ENCODE data around the gene MAB21L1. TPM values are rescaled to one million over a fixed set of nuclear protein-coding genes. Genes with fewer than 3 reads are reported as not detected.

Gene MAB21L1
- polyA plus RNA-seq, 2 of the 4 experiments (the other 2 are of a cell fraction) = not detected

DNA sequence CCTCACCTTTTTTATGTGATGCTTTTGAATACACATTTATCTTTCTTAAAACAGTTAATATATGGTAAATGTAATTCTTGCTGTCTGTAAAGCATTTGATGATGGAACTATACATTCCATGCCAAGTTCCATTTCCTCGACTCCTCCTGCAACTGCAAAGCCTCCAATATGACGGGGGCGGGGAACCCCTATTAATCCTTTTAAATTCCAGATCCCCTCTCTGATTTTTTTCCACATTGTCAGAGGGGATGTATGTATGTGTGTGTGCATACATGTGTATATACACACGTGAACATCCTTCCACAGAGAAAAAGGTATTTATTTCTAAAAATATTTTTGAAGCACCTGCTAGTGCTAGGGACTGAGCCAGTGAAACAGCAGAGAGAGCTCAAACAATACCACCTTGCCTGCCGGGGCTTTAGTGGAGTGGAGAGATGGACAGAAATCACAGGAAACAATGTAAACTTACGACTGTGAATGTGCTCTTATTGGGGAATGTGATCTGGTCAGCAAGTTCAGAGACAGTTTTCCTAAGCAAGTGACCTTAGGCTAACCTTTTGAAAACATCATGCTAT, 25.3 kb upstream of the MAB21L1 start:
- no peaks in the 10 kb centered on the region for H3K4me1 ChIP-seq
- H3K4me2 ChIP-seq = no peak overlapping the region
- no peak overlapping the region for H3K4me3 ChIP-seq
- FAIRE-seq (no peak), ATAC-seq (no peak), DNase-seq (ENCODE audit: low read depth in 1 of 2, low spot score in 1 of 2) (no peak)
- H3K27ac ChIP-seq = no peak overlapping the region
- ChIA-PET POLR2A (no interaction called here), CTCF (no interaction called here)
- TF ChIP-seq, protein P1, sequence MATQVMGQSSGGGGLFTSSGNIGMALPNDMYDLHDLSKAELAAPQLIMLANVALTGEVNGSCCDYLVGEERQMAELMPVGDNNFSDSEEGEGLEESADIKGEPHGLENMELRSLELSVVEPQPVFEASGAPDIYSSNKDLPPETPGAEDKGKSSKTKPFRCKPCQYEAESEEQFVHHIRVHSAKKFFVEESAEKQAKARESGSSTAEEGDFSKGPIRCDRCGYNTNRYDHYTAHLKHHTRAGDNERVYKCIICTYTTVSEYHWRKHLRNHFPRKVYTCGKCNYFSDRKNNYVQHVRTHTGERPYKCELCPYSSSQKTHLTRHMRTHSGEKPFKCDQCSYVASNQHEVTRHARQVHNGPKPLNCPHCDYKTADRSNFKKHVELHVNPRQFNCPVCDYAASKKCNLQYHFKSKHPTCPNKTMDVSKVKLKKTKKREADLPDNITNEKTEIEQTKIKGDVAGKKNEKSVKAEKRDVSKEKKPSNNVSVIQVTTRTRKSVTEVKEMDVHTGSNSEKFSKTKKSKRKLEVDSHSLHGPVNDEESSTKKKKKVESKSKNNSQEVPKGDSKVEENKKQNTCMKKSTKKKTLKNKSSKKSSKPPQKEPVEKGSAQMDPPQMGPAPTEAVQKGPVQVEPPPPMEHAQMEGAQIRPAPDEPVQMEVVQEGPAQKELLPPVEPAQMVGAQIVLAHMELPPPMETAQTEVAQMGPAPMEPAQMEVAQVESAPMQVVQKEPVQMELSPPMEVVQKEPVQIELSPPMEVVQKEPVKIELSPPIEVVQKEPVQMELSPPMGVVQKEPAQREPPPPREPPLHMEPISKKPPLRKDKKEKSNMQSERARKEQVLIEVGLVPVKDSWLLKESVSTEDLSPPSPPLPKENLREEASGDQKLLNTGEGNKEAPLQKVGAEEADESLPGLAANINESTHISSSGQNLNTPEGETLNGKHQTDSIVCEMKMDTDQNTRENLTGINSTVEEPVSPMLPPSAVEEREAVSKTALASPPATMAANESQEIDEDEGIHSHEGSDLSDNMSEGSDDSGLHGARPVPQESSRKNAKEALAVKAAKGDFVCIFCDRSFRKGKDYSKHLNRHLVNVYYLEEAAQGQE (IDR thresholded peaks at IDR 0.05) = no peak
- TF ChIP-seq, protein P2, sequence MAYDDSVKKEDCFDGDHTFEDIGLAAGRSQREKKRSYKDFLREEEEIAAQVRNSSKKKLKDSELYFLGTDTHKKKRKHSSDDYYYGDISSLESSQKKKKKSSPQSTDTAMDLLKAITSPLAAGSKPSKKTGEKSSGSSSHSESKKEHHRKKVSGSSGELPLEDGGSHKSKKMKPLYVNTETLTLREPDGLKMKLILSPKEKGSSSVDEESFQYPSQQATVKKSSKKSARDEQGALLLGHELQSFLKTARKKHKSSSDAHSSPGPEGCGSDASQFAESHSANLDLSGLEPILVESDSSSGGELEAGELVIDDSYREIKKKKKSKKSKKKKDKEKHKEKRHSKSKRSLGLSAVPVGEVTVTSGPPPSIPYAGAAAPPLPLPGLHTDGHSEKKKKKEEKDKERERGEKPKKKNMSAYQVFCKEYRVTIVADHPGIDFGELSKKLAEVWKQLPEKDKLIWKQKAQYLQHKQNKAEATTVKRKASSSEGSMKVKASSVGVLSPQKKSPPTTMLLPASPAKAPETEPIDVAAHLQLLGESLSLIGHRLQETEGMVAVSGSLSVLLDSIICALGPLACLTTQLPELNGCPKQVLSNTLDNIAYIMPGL (CRISPR knock-in tag; IDR thresholded peaks at IDR 0.05; ENCODE audit: borderline replicate concordance) = no peak
- TF ChIP-seq KDM1A (IDR thresholded peaks at IDR 0.05; ENCODE audit: low read depth) = no peak
- TF ChIP-seq, protein P3, sequence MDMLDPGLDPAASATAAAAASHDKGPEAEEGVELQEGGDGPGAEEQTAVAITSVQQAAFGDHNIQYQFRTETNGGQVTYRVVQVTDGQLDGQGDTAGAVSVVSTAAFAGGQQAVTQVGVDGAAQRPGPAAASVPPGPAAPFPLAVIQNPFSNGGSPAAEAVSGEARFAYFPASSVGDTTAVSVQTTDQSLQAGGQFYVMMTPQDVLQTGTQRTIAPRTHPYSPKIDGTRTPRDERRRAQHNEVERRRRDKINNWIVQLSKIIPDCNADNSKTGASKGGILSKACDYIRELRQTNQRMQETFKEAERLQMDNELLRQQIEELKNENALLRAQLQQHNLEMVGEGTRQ (IDR thresholded peaks at IDR 0.05) = no peak
- TF ChIP-seq POLR2AphosphoS2 (conservative IDR thresholded peaks at IDR 0.05; ENCODE audit: low read length) = no peak
- H3K9me3 ChIP-seq = no peaks in the 10 kb centered on the region
- 71% methylated on average over 6 of the region's 6 CpGs for WGBS (ENCODE audit: missing lambda C conversion rate)

DNA sequence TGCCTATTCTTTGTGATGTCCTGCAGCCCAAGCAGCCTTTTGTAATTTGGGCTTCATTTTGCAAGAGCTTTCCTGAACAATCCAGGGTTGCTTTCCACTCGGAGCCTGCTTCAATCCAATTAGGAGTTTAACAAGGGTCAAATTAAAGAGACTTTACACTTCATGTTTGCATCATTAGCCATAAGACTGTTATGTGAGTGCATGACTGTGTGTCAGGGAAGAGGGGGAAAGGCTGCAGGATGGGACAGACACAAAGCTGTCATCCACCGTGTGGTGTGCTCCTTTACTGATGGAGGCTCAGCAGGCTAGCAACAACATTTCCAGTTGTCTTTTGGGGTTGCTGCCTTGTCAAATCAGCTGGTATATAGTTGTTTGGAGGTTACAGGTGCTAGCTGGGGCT, 23.7 kb upstream of the MAB21L1 start:
- CTCF ChIA-PET = no interaction called here
- 70% methylated on average over 2 of the region's 2 CpGs for WGBS (ENCODE audit: missing lambda C conversion rate)

DNA sequence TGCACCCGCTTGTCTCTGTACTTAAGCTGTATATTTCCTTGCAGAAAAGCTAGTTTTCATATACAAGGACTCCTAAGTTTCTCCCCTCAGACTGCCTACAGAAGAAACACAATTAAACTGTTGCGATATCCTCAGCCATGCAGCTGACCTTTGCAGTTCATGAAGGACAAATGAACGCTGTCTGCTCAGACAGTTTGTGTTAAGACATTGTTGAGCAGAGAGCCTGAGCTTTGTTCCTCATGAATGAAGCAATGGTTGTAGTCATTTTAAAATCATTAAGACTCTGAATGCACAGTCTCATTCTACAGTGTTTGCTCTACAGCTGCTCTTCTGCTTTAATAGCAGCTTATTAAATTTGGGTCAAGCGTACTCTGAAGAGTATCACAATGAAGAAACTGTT, 23.2 kb upstream of the MAB21L1 start:
- Histone ChIP-seq H3K4me3 (no peak overlapping the region), H3K4me1 (no peaks in the 10 kb centered on the region), H3K27ac (no peak overlapping the region), H3K9me3 (no peaks in the 10 kb centered on the region), H3K4me2 (no peak overlapping the region)
- CTCF ChIA-PET = interaction anchor here (0.6 kb wide), 1 partner anchor 902 kb away, joined by 3 read pairs; no protein-coding TSS in a partner anchor
- 90% methylated on average over 4 of the region's 4 CpGs for WGBS (ENCODE audit: missing lambda C conversion rate)
- TF ChIP-seq ZSCAN20 (CRISPR knock-in tag; IDR thresholded peaks at IDR 0.05) (no peak), HDAC2 (IDR thresholded peaks at IDR 0.05) (no peak), CHD2 (IDR thresholded peaks at IDR 0.05; ENCODE audit: low read length, partially characterized antibody) (no peak), SREBF2 (IDR thresholded peaks at IDR 0.05) (no peak), FOSL2 (IDR thresholded peaks at IDR 0.05) (no peak), FOSL2 (CRISPR knock-in tag; IDR thresholded peaks at IDR 0.05) (no peak), TP53 (CRISPR knock-in tag; IDR thresholded peaks at IDR 0.05) (no peak), NPAS2 (CRISPR knock-in tag; IDR thresholded peaks at IDR 0.05; ENCODE audit: borderline replicate concordance) (no peak), HOXA7 (CRISPR knock-in tag; IDR thresholded peaks at IDR 0.05) (no peak), TFCP2L1 (CRISPR knock-in tag; IDR thresholded peaks at IDR 0.05) (no peak), MYC (IDR thresholded peaks at IDR 0.05; ENCODE audit: borderline replicate concordance, low read length) (no peak), JUN (IDR thresholded peaks at IDR 0.05) (no peak), GATA3 (IDR thresholded peaks at IDR 0.05; ENCODE audit: borderline replicate concordance) (no peak)
- TF ChIP-seq, protein P1 (IDR thresholded peaks at IDR 0.05) = no peak
- POLR2A ChIA-PET = no interaction called here
- FAIRE-seq (no peak), DNase-seq (ENCODE audit: low read depth in 1 of 2, low spot score in 1 of 2) (no peak), ATAC-seq (no peak)

More for the DNA sequence above, 23.7 kb upstream of the MAB21L1 start:
- Histone ChIP-seq H3K9me3 (no peaks in the 10 kb centered on the region), H3K4me1 (no peaks in the 10 kb centered on the region), H3K4me3 (no peak overlapping the region), H3K4me2 (no peak overlapping the region), H3K27ac (no peak overlapping the region)
- POLR2A ChIA-PET = no interaction called here
- no peak for ATAC-seq
- TF ChIP-seq MAFK (IDR thresholded peaks at IDR 0.05; ENCODE audit: partially characterized antibody) (no peak), HOXB5 (CRISPR knock-in tag; IDR thresholded peaks at IDR 0.05) (no peak), GATA3 (IDR thresholded peaks at IDR 0.05; ENCODE audit: borderline replicate concordance) (no peak), EP300 (IDR thresholded peaks at IDR 0.05) (no peak)
- TF ChIP-seq, protein P2 (CRISPR knock-in tag; IDR thresholded peaks at IDR 0.05; ENCODE audit: borderline replicate concordance) = no peak
- FAIRE-seq = no peak
- DNase-seq (ENCODE audit: low read depth in 1 of 2, low spot score in 1 of 2) = no peak
